GM23338 (cell line): Measurements from ENCODE around the gene TMEM107. TPM values are rescaled to one million over a fixed set of nuclear protein-coding genes. Genes with fewer than 3 reads are reported as not detected.

ENCODE experiments used
- ATAC-seq: fragments of 200-7000 bp; cut with Tn5 transposase; 3 replicates; pipeline ENCODE4 v1.9.1; 2020
- DNase-seq: peaks from one replicate; pipeline ENCODE4 v3.0.0-alpha.2; 2015; ENCODE audit warnings: low spot score
- H2AFZ ChIP-seq: fragments of 200-600 bp; sonication (generic); 2 replicates; pipeline ENCODE4 v1.8.0; 2016; ENCODE audit warnings: antibody characterized with exemption, mild to moderate bottlenecking, moderate library complexity
- H3F3A ChIP-seq: fragments of 200-600 bp; sonication (generic); replicated peaks from 2 replicates; pipeline ENCODE4 v1.8.0; 2017; ENCODE audit warnings: antibody characterized with exemption, mixed run types, low read depth
- H3K27ac ChIP-seq: fragments of 200-600 bp; sonication (generic); 2 replicates; pipeline ENCODE4 v1.6.1; 2016; ENCODE audit warnings: low read depth
- H3K27me3 ChIP-seq: fragments of 200-600 bp; sonication (generic); 2 replicates; pipeline ENCODE4 v1.8.0; 2016; ENCODE audit warnings: mild to moderate bottlenecking, mixed run types, moderate library complexity; ENCODE audit not compliant: insufficient read depth
- H3K36me3 ChIP-seq: fragments of 200-600 bp; sonication (generic); 2 replicates; pipeline ENCODE4 v1.8.0; 2016; ENCODE audit warnings: mild to moderate bottlenecking; ENCODE audit not compliant: insufficient read depth
- H3K4me1 ChIP-seq: fragments of 200-600 bp; sonication (generic); 2 replicates; pipeline ENCODE4 v1.8.0; 2016; ENCODE audit warnings: mild to moderate bottlenecking, moderate library complexity; ENCODE audit not compliant: insufficient read depth
- H3K4me2 ChIP-seq: fragments of 200-600 bp; sonication (generic); 2 replicates; pipeline ENCODE4 v1.7.1; 2017; ENCODE audit warnings: mixed run types
- H3K4me3 ChIP-seq: fragments of 200-600 bp; sonication (generic); 2 replicates; pipeline ENCODE4 v1.6.1; 2016; ENCODE audit warnings: mixed run types
- H3K79me2 ChIP-seq: fragments of 200-600 bp; sonication (generic); replicated peaks from 2 replicates; pipeline ENCODE4 v1.8.0; 2017; ENCODE audit warnings: mild to moderate bottlenecking; ENCODE audit not compliant: insufficient read depth
- H3K9me2 ChIP-seq: fragments of 200-600 bp; sonication (generic); 2 replicates; pipeline ENCODE4 v1.8.0; 2017; ENCODE audit not compliant: insufficient read depth
- H4K20me1 ChIP-seq: fragments of 200-600 bp; sonication (generic); replicated peaks from 2 replicates; pipeline ENCODE4 v1.8.0; 2017; ENCODE audit warnings: mild to moderate bottlenecking; ENCODE audit not compliant: insufficient read depth
- H3K27ac Mint-ChIP-seq: 2 replicates; pipeline ENCODE4 v1.8.0; 2020; ENCODE audit warnings: inconsistent platforms, mild to moderate bottlenecking, moderate library complexity, mixed read lengths
- H3K27me3 Mint-ChIP-seq: 3 replicates; pipeline ENCODE4 v1.8.0; 2022; ENCODE audit warnings: low read depth, mild to moderate bottlenecking, moderate library complexity, mixed read lengths, inconsistent platforms; ENCODE audit not compliant: insufficient read depth, poor library complexity
- H3K36me3 Mint-ChIP-seq: 3 replicates; pipeline ENCODE4 v1.8.0; 2021; ENCODE audit warnings: low read depth, mild to moderate bottlenecking, inconsistent platforms, moderate library complexity, mixed read lengths
- H3K4me1 Mint-ChIP-seq: 3 replicates; pipeline ENCODE4 v1.8.0; 2020; ENCODE audit warnings: mild to moderate bottlenecking, inconsistent platforms, mixed read lengths
- H3K4me3 Mint-ChIP-seq: 3 replicates; pipeline ENCODE4 v1.8.0; 2021; ENCODE audit warnings: moderate library complexity, mild to moderate bottlenecking, inconsistent platforms, mixed read lengths
- H3K9me3 Mint-ChIP-seq: 3 replicates; pipeline ENCODE4 v1.8.0; 2020; ENCODE audit warnings: moderate library complexity, mild to moderate bottlenecking, inconsistent platforms, mixed read lengths
- CREB1 ChIP-seq: fragments of 250-450 bp; sonication (Bioruptor Pico); IDR thresholded peaks from 2 replicates; pipeline ENCODE4 v1.5.0; 2020; ENCODE audit warnings: low read depth, mild to moderate bottlenecking, moderate library complexity
- CTCF ChIP-seq, 2 experiments: fragments of 200-600 bp in 1 of 2; sonication (generic) in 1 of 2; conservative IDR thresholded peaks; 2 replicates each; pipeline versions ENCODE4 v1.5.1 to v1.6.1; 2016 to 2017; ENCODE audit warnings: antibody characterized with exemption in 2 of 2, low read depth in 2 of 2, mild to moderate bottlenecking in 2 of 2, moderate library complexity in 1 of 2
- ETS1 ChIP-seq: IDR thresholded peaks from 2 replicates; pipeline ENCODE4 v1.6.1; 2016; ENCODE audit warnings: antibody characterized with exemption
- EZH2 ChIP-seq: fragments of 200-600 bp; sonication (generic); IDR thresholded peaks from one replicate; pipeline ENCODE4 v1.8.0; 2017; ENCODE audit warnings: antibody characterized with exemption, mild to moderate bottlenecking, low read depth; ENCODE audit not compliant: unreplicated experiment
- EZH2phosphoT487 ChIP-seq: fragments of 200-600 bp; sonication (generic); IDR thresholded peaks from one replicate; pipeline ENCODE4 v1.8.1; 2018; ENCODE audit warnings: antibody characterized with exemption; ENCODE audit not compliant: unreplicated experiment
- JUNB ChIP-seq: IDR thresholded peaks from one replicate; pipeline ENCODE4 v1.6.1; 2016; ENCODE audit warnings: antibody characterized with exemption; ENCODE audit not compliant: unreplicated experiment
- NANOG ChIP-seq: IDR thresholded peaks from 2 replicates; pipeline ENCODE4 v1.6.1; 2016; ENCODE audit warnings: antibody characterized with exemption, borderline replicate concordance
- POLR2AphosphoS5 ChIP-seq: IDR thresholded peaks from 2 replicates; pipeline ENCODE4 v1.6.1; 2016; ENCODE audit warnings: antibody characterized with exemption, low read depth
- REST ChIP-seq: IDR thresholded peaks from one replicate; pipeline ENCODE4 v1.6.1; 2018; ENCODE audit warnings: antibody characterized with exemption; ENCODE audit not compliant: unreplicated experiment
- STAT1 ChIP-seq: IDR thresholded peaks from one replicate; pipeline ENCODE4 v1.6.1; 2016; ENCODE audit warnings: antibody characterized with exemption; ENCODE audit not compliant: unreplicated experiment
- ZNF114 ChIP-seq: fragments of 250-450 bp; sonication (Bioruptor Pico); IDR thresholded peaks from 2 replicates; pipeline ENCODE4 v1.5.0; 2020; ENCODE audit warnings: mild to moderate bottlenecking, moderate library complexity
- ZNF331 ChIP-seq: fragments of 250-450 bp; sonication (Bioruptor Pico); IDR thresholded peaks from 2 replicates; pipeline ENCODE4 v1.5.0; 2020; ENCODE audit warnings: low read depth, mild to moderate bottlenecking, moderate library complexity
- polyA plus RNA-seq: library from polyadenylated mRNA; unstranded; fragments of >200 nt; fragmentation: Nextera tagmentation; extraction: Ambion mirVana; gene quantifications from 2 replicates; pipeline ENCODE4 v1.2.1, GENCODE V29; 2016
- total RNA-seq: library from RNA; depleted of rRNA; stranded (reverse); fragments of >200 nt; shearing (Covaris generic); gene quantifications from 2 replicates; pipeline ENCODE4 v1.2.3, GENCODE V29; 2014
- TF ChIP-seq, protein P1 (sequence below): fragments of 250-450 bp; sonication (Bioruptor Pico); IDR thresholded peaks from 2 replicates; pipeline ENCODE4 v1.5.0; 2020; ENCODE audit warnings: mild to moderate bottlenecking, moderate library complexity

The TMEM107 gene
- total and polyA plus RNA-seq, 2 experiments from 2014 or later: 10.8 to 20.4 TPM

DNA sequence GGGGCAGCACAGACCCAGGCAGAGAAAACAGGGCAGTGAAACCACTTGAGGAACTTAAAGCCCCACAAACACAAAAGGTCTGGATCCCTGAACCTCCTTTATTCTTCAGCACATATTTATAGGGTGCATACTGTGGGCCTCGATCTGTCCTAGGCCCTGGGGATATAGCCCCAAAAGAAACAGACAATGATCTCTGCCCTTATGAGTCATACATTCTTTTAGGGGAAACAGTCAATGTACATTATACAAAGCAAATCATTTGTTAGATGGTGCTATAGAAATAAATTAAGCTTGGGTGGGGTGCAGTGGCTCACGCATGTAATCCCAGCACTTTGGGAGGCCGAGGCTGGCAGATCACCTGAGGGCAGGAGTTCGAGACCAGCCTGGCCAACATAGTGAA is 42.2 kb downstream of the TMEM107 start:
- peak overlapping the region; percentile 35 for H3K4me3 ChIP-seq
- no peaks in the 10 kb centered on the region for H4K20me1 ChIP-seq
- peak overlapping the region; percentile 86 for H2AFZ ChIP-seq
- H3K27ac ChIP-seq: no peak overlapping the region
- Mint-ChIP-seq H3K36me3 (no peaks in the 10 kb centered on the region), H3K27ac (no peak overlapping the region; the same call in 1 of the 2 replicates), H3K27me3 (peaks cover 25% of the 10 kb centered on the region), H3K9me3 (no peaks in the 10 kb centered on the region; the same call in 2 of the 3 replicates), H3K4me3 (peak overlapping the region; percentile 34; the same call in 2 of the 3 replicates), H3K4me1 (peaks cover 13% of the 10 kb centered on the region)
- TF ChIP-seq, protein P1, sequence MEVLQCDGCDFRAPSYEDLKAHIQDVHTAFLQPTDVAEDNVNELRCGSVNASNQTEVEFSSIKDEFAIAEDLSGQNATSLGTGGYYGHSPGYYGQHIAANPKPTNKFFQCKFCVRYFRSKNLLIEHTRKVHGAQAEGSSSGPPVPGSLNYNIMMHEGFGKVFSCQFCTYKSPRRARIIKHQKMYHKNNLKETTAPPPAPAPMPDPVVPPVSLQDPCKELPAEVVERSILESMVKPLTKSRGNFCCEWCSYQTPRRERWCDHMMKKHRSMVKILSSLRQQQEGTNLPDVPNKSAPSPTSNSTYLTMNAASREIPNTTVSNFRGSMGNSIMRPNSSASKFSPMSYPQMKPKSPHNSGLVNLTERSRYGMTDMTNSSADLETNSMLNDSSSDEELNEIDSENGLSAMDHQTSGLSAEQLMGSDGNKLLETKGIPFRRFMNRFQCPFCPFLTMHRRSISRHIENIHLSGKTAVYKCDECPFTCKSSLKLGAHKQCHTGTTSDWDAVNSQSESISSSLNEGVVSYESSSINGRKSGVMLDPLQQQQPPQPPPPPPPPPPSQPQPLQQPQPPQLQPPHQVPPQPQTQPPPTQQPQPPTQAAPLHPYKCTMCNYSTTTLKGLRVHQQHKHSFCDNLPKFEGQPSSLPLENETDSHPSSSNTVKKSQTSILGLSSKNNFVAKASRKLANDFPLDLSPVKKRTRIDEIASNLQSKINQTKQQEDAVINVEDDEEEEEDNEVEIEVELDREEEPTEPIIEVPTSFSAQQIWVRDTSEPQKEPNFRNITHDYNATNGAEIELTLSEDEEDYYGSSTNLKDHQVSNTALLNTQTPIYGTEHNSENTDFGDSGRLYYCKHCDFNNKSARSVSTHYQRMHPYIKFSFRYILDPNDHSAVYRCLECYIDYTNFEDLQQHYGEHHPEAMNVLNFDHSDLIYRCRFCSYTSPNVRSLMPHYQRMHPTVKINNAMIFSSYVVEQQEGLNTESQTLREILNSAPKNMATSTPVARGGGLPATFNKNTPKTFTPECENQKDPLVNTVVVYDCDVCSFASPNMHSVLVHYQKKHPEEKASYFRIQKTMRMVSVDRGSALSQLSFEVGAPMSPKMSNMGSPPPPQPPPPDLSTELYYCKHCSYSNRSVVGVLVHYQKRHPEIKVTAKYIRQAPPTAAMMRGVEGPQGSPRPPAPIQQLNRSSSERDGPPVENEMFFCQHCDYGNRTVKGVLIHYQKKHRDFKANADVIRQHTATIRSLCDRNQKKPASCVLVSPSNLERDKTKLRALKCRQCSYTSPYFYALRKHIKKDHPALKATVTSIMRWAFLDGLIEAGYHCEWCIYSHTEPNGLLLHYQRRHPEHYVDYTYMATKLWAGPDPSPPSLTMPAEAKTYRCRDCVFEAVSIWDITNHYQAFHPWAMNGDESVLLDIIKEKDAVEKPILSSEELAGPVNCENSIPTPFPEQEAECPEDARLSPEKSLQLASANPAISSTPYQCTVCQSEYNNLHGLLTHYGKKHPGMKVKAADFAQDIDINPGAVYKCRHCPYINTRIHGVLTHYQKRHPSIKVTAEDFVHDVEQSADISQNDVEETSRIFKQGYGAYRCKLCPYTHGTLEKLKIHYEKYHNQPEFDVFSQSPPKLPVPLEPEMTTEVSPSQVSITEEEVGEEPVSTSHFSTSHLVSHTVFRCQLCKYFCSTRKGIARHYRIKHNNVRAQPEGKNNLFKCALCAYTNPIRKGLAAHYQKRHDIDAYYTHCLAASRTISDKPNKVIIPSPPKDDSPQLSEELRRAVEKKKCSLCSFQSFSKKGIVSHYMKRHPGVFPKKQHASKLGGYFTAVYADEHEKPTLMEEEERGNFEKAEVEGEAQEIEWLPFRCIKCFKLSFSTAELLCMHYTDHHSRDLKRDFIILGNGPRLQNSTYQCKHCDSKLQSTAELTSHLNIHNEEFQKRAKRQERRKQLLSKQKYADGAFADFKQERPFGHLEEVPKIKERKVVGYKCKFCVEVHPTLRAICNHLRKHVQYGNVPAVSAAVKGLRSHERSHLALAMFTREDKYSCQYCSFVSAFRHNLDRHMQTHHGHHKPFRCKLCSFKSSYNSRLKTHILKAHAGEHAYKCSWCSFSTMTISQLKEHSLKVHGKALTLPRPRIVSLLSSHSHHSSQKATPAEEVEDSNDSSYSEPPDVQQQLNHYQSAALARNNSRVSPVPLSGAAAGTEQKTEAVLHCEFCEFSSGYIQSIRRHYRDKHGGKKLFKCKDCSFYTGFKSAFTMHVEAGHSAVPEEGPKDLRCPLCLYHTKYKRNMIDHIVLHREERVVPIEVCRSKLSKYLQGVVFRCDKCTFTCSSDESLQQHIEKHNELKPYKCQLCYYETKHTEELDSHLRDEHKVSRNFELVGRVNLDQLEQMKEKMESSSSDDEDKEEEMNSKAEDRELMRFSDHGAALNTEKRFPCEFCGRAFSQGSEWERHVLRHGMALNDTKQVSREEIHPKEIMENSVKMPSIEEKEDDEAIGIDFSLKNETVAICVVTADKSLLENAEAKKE (CRISPR knock-in tag): no peak
- no peak for TF ChIP-seq ZNF331 (CRISPR knock-in tag)
- no peak for TF ChIP-seq POLR2AphosphoS5
- no peak for TF ChIP-seq STAT1
- no peak for TF ChIP-seq CTCF (conservative IDR thresholded peaks at IDR 0.05; ENCODE audit: low read depth in 2 of 2)
- TF ChIP-seq EZH2: no peak
- no peak for TF ChIP-seq REST
- no peak for TF ChIP-seq JUNB
- TF ChIP-seq EZH2phosphoT487: no peak
- no peak for TF ChIP-seq CREB1 (CRISPR knock-in tag)
- TF ChIP-seq NANOG: no peak
- TF ChIP-seq ETS1: no peak
- no peak for TF ChIP-seq ZNF114 (CRISPR knock-in tag)
- DNase-seq: no peak
- ATAC-seq: no peak
- H3F3A ChIP-seq: peaks cover 19% of the 10 kb centered on the region
- H3K27me3 ChIP-seq: peaks cover 47% of the 10 kb centered on the region
- H3K36me3 ChIP-seq: no peaks in the 10 kb centered on the region
- H3K9me2 ChIP-seq: no peaks in the 10 kb centered on the region
- no peaks in the 10 kb centered on the region for H3K79me2 ChIP-seq
- peaks cover 21% of the 10 kb centered on the region for H3K4me1 ChIP-seq
- peak overlapping the region; percentile 66 for H3K4me2 ChIP-seq
